Measurements from ENCODE around the gene FOXF2. TPM values are rescaled to one million over a fixed set of nuclear protein-coding genes. Genes with fewer than 3 reads are reported as not detected.
A peak's percentile ranks its signal among the peaks of the same experiment; 100 is the strongest.

FOXF2 gene
- total and polyA plus RNA-seq, 2 experiments from 2014 or later: not detected

DNA sequence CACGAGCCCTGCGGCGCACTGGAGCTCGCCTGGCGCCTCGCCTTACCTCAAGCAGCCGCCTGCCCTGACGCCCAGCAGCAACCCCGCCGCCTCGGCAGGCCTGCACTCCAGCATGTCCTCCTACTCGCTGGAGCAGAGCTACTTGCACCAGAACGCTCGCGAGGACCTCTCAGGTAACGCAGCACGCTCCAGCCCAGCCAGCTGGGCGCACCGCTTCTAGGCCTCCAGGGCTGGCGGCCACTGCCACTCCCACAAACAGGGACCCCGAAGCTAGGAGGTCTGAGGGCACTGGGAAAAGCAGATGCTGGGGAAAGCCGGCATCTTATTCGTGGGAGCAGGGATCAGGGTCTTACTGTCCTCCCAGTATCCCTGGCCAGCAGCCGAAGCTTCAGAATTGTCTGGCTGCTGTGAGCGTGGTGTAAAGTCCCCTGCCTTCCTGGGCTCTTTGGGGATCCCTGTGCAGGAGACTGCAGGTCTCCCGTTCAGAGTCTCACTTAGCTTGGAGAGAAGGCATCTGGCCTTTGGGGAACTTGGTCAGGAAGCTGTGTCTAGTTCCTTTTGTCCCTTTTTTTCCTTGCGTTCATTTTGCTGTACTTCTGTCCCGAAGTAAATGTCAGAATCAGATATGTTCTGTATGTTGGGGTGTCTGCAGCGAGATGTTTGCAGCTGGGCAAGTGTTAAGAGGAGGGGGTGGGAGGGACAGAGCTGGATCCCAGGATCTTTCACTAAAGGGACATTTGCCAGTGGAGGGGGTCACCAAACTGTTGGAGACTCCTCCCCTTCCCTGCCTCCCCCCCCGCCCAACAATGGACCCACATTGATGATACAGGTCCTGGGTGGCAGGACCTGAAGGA is 1.8 kb downstream of the FOXF2 start:
- no peak for TF ChIP-seq CREB1 (CRISPR knock-in tag; IDR thresholded peaks at IDR 0.05; ENCODE audit: low read depth)
- no peak for TF ChIP-seq ZNF114 (CRISPR knock-in tag; IDR thresholded peaks at IDR 0.05)
- peak; percentile 99 for TF ChIP-seq EZH2 (IDR thresholded peaks at IDR 0.05; ENCODE audit: low read depth, unreplicated experiment)
- TF ChIP-seq, protein P1, sequence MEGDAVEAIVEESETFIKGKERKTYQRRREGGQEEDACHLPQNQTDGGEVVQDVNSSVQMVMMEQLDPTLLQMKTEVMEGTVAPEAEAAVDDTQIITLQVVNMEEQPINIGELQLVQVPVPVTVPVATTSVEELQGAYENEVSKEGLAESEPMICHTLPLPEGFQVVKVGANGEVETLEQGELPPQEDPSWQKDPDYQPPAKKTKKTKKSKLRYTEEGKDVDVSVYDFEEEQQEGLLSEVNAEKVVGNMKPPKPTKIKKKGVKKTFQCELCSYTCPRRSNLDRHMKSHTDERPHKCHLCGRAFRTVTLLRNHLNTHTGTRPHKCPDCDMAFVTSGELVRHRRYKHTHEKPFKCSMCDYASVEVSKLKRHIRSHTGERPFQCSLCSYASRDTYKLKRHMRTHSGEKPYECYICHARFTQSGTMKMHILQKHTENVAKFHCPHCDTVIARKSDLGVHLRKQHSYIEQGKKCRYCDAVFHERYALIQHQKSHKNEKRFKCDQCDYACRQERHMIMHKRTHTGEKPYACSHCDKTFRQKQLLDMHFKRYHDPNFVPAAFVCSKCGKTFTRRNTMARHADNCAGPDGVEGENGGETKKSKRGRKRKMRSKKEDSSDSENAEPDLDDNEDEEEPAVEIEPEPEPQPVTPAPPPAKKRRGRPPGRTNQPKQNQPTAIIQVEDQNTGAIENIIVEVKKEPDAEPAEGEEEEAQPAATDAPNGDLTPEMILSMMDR (conservative IDR thresholded peaks at IDR 0.05; ENCODE audit: low read depth in 2 of 2): no peak
- TF ChIP-seq EZH2phosphoT487 (IDR thresholded peaks at IDR 0.05; ENCODE audit: unreplicated experiment): peak; percentile 98
- TF ChIP-seq, protein P2, sequence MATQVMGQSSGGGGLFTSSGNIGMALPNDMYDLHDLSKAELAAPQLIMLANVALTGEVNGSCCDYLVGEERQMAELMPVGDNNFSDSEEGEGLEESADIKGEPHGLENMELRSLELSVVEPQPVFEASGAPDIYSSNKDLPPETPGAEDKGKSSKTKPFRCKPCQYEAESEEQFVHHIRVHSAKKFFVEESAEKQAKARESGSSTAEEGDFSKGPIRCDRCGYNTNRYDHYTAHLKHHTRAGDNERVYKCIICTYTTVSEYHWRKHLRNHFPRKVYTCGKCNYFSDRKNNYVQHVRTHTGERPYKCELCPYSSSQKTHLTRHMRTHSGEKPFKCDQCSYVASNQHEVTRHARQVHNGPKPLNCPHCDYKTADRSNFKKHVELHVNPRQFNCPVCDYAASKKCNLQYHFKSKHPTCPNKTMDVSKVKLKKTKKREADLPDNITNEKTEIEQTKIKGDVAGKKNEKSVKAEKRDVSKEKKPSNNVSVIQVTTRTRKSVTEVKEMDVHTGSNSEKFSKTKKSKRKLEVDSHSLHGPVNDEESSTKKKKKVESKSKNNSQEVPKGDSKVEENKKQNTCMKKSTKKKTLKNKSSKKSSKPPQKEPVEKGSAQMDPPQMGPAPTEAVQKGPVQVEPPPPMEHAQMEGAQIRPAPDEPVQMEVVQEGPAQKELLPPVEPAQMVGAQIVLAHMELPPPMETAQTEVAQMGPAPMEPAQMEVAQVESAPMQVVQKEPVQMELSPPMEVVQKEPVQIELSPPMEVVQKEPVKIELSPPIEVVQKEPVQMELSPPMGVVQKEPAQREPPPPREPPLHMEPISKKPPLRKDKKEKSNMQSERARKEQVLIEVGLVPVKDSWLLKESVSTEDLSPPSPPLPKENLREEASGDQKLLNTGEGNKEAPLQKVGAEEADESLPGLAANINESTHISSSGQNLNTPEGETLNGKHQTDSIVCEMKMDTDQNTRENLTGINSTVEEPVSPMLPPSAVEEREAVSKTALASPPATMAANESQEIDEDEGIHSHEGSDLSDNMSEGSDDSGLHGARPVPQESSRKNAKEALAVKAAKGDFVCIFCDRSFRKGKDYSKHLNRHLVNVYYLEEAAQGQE (IDR thresholded peaks at IDR 0.05; ENCODE audit: unreplicated experiment): no peak
- peaks cover 2% of the 10 kb centered on the region; the same call in 1 of the 3 replicates for H3K9me3 Mint-ChIP-seq
- H3K79me2 ChIP-seq (replicated peaks; ENCODE audit: insufficient read depth): no peaks in the 10 kb centered on the region
- H3K27me3 ChIP-seq (ENCODE audit: insufficient read depth): peaks cover 94% of the 10 kb centered on the region
- H3K27me3 Mint-ChIP-seq (ENCODE audit: insufficient read depth, low read depth, poor library complexity): peaks cover 94% of the 10 kb centered on the region
- H4K20me1 ChIP-seq (replicated peaks; ENCODE audit: insufficient read depth): peaks cover 35% of the 10 kb centered on the region
- H3K4me3 Mint-ChIP-seq: peak overlapping the region; percentile 46; the same call in 2 of the 3 replicates
- peaks cover 7% of the 10 kb centered on the region; the same call in 1 of the 2 replicates for H3F3A ChIP-seq (replicated peaks; ENCODE audit: low read depth)
- no peak overlapping the region for H2AFZ ChIP-seq
- H3K27ac ChIP-seq (ENCODE audit: low read depth): no peak overlapping the region
- H3K36me3 ChIP-seq (ENCODE audit: insufficient read depth): no peaks in the 10 kb centered on the region
- no peak overlapping the region for H3K27ac Mint-ChIP-seq
- peaks cover 38% of the 10 kb centered on the region for H3K4me1 Mint-ChIP-seq
- H3K4me3 ChIP-seq: peak overlapping the region; percentile 50; the same call in 1 of the 2 replicates
- H3K9me2 ChIP-seq (ENCODE audit: insufficient read depth): no peaks in the 10 kb centered on the region
- H3K36me3 Mint-ChIP-seq (ENCODE audit: low read depth): no peaks in the 10 kb centered on the region; the same call in 2 of the 3 replicates
- peak; percentile 61 for DNase-seq (ENCODE audit: low spot score)
- peak overlapping the region; percentile 48; the same call in 1 of the 2 replicates for H3K4me2 ChIP-seq
- peaks cover 19% of the 10 kb centered on the region for H3K4me1 ChIP-seq (ENCODE audit: insufficient read depth)
- peak; percentile 4 for ATAC-seq

DNA sequence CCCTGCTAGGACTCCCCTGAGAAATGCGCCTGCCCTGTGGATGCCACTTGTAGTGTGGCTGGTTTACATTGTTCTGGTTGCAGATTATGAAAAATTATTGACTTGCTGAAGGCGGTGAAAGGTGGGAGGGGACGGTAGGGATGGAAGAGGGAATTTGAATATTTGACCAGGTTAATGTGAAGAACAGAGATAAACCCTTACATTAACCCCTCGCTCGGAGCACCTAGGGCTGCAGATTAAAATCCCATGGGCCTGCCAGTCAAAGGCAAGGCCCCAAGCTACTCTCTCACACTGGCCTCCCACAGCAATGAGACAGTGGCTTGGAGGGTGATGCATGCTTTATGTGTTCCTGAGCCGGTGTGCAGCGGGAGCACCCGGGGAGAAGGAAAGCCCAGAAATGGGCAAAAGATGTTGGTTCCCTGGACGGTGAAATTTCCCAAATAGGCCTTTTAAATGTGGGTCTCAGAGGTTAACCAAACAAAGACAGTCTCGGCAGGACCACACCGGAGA is 2.5 kb downstream of the FOXF2 start:
- H2AFZ ChIP-seq: no peak overlapping the region
- H3K36me3 Mint-ChIP-seq (ENCODE audit: low read depth): no peaks in the 10 kb centered on the region; the same call in 2 of the 3 replicates
- H3K9me2 ChIP-seq (ENCODE audit: insufficient read depth): no peaks in the 10 kb centered on the region
- ATAC-seq (no peak), DNase-seq (ENCODE audit: low spot score) (no peak)
- no peak overlapping the region for H3K4me3 ChIP-seq
- peaks cover 45% of the 10 kb centered on the region for H3K4me1 Mint-ChIP-seq
- peaks cover 94% of the 10 kb centered on the region for H3K27me3 ChIP-seq (ENCODE audit: insufficient read depth)
- H3K27me3 Mint-ChIP-seq (ENCODE audit: insufficient read depth, low read depth, poor library complexity): peaks cover 94% of the 10 kb centered on the region
- H3K27ac ChIP-seq (ENCODE audit: low read depth): no peak overlapping the region
- H3F3A ChIP-seq (replicated peaks; ENCODE audit: low read depth): peaks cover 7% of the 10 kb centered on the region; the same call in 1 of the 2 replicates
- H3K4me1 ChIP-seq (ENCODE audit: insufficient read depth): peaks cover 25% of the 10 kb centered on the region
- no peak overlapping the region; the same call in 2 of the 3 replicates for H3K4me3 Mint-ChIP-seq
- H3K79me2 ChIP-seq (replicated peaks; ENCODE audit: insufficient read depth): no peaks in the 10 kb centered on the region
- no peak overlapping the region for H3K4me2 ChIP-seq
- no peaks in the 10 kb centered on the region for H3K36me3 ChIP-seq (ENCODE audit: insufficient read depth)
- peaks cover 35% of the 10 kb centered on the region for H4K20me1 ChIP-seq (replicated peaks; ENCODE audit: insufficient read depth)
- peaks cover 3% of the 10 kb centered on the region; the same call in 2 of the 3 replicates for H3K9me3 Mint-ChIP-seq
- no peak overlapping the region for H3K27ac Mint-ChIP-seq
- TF ChIP-seq, protein P3, sequence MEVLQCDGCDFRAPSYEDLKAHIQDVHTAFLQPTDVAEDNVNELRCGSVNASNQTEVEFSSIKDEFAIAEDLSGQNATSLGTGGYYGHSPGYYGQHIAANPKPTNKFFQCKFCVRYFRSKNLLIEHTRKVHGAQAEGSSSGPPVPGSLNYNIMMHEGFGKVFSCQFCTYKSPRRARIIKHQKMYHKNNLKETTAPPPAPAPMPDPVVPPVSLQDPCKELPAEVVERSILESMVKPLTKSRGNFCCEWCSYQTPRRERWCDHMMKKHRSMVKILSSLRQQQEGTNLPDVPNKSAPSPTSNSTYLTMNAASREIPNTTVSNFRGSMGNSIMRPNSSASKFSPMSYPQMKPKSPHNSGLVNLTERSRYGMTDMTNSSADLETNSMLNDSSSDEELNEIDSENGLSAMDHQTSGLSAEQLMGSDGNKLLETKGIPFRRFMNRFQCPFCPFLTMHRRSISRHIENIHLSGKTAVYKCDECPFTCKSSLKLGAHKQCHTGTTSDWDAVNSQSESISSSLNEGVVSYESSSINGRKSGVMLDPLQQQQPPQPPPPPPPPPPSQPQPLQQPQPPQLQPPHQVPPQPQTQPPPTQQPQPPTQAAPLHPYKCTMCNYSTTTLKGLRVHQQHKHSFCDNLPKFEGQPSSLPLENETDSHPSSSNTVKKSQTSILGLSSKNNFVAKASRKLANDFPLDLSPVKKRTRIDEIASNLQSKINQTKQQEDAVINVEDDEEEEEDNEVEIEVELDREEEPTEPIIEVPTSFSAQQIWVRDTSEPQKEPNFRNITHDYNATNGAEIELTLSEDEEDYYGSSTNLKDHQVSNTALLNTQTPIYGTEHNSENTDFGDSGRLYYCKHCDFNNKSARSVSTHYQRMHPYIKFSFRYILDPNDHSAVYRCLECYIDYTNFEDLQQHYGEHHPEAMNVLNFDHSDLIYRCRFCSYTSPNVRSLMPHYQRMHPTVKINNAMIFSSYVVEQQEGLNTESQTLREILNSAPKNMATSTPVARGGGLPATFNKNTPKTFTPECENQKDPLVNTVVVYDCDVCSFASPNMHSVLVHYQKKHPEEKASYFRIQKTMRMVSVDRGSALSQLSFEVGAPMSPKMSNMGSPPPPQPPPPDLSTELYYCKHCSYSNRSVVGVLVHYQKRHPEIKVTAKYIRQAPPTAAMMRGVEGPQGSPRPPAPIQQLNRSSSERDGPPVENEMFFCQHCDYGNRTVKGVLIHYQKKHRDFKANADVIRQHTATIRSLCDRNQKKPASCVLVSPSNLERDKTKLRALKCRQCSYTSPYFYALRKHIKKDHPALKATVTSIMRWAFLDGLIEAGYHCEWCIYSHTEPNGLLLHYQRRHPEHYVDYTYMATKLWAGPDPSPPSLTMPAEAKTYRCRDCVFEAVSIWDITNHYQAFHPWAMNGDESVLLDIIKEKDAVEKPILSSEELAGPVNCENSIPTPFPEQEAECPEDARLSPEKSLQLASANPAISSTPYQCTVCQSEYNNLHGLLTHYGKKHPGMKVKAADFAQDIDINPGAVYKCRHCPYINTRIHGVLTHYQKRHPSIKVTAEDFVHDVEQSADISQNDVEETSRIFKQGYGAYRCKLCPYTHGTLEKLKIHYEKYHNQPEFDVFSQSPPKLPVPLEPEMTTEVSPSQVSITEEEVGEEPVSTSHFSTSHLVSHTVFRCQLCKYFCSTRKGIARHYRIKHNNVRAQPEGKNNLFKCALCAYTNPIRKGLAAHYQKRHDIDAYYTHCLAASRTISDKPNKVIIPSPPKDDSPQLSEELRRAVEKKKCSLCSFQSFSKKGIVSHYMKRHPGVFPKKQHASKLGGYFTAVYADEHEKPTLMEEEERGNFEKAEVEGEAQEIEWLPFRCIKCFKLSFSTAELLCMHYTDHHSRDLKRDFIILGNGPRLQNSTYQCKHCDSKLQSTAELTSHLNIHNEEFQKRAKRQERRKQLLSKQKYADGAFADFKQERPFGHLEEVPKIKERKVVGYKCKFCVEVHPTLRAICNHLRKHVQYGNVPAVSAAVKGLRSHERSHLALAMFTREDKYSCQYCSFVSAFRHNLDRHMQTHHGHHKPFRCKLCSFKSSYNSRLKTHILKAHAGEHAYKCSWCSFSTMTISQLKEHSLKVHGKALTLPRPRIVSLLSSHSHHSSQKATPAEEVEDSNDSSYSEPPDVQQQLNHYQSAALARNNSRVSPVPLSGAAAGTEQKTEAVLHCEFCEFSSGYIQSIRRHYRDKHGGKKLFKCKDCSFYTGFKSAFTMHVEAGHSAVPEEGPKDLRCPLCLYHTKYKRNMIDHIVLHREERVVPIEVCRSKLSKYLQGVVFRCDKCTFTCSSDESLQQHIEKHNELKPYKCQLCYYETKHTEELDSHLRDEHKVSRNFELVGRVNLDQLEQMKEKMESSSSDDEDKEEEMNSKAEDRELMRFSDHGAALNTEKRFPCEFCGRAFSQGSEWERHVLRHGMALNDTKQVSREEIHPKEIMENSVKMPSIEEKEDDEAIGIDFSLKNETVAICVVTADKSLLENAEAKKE (CRISPR knock-in tag; IDR thresholded peaks at IDR 0.05): no peak
- TF ChIP-seq EZH2phosphoT487 (IDR thresholded peaks at IDR 0.05; ENCODE audit: unreplicated experiment): peak; percentile 80

Data from GM23338 (cell line).